ENCODE data around the gene WIZ.
A peak's percentile ranks its signal among the peaks of the same experiment; 100 is the strongest.

The WIZ gene

GRCh38 chr19:15381864-15382263, 67.9 kb downstream of the WIZ start:
- no peak for TF ChIP-seq CTCF (IDR thresholded peaks at IDR 0.05; ENCODE audit: unreplicated experiment in 3 of 3)
- Mint-ChIP-seq H3K4me3 (peak overlapping the region; percentile 82 to 94 (median 84)), H3K36me3 (ENCODE audit: low read depth) (peaks cover 14% of the 10 kb centered on the region)

GRCh38 chr19:15381429-15381828, 68.3 kb downstream of the WIZ start:
- Mint-ChIP-seq H3K9me3 (no peaks in the 10 kb centered on the region), H3K36me3 (ENCODE audit: low read depth) (peaks cover 10% of the 10 kb centered on the region), H3K4me1 (peaks cover 33% of the 10 kb centered on the region), H3K4me3 (peak overlapping the region; percentile 82 to 94 (median 84)), H3K27me3 (ENCODE audit: low read depth) (no peaks in the 10 kb centered on the region), H3K27ac (peak overlapping the region; percentile 46 to 72 (median 47))
- no peak for TF ChIP-seq CTCF (IDR thresholded peaks at IDR 0.05; ENCODE audit: unreplicated experiment in 3 of 3)

More at GRCh38 chr19:15381864-15382263, 67.9 kb downstream of the WIZ start:
- no peaks in the 10 kb centered on the region for H3K9me3 Mint-ChIP-seq
- peak overlapping the region; percentile 46 to 72 (median 47) for H3K27ac Mint-ChIP-seq
- H3K4me1 Mint-ChIP-seq: peaks cover 29% of the 10 kb centered on the region
- H3K27me3 Mint-ChIP-seq (ENCODE audit: low read depth): no peaks in the 10 kb centered on the region

GRCh38 chr19:15379999-15380647, 69.6 kb downstream of the WIZ start:
- Mint-ChIP-seq H3K4me3 (peak overlapping the region; percentile 99 to 100 (median 100)), H3K36me3 (ENCODE audit: low read depth) (peaks cover 5% of the 10 kb centered on the region), H3K27ac (peak overlapping the region; percentile 99 to 100 (median 100)), H3K27me3 (ENCODE audit: low read depth) (no peaks in the 10 kb centered on the region), H3K4me1 (peaks cover 33% of the 10 kb centered on the region), H3K9me3 (no peaks in the 10 kb centered on the region)
- TF ChIP-seq CTCF (IDR thresholded peaks at IDR 0.05; ENCODE audit: unreplicated experiment in 3 of 3): no peak

GRCh38 chr19:15379083-15379998, 70.4 kb downstream of the WIZ start, which contains the start of gene AKAP8:
Gene AKAP8, minus strand, starts transcription at chr19:15379787. Its CDS starts 56 bp downstream, at chr19:15379731.
- H3K36me3 Mint-ChIP-seq (ENCODE audit: low read depth): peaks cover 5% of the 10 kb centered on the region
- TF ChIP-seq CTCF (IDR thresholded peaks at IDR 0.05; ENCODE audit: unreplicated experiment in 3 of 3): no peak
- H3K27me3 Mint-ChIP-seq (ENCODE audit: low read depth): no peaks in the 10 kb centered on the region
- no peaks in the 10 kb centered on the region for H3K9me3 Mint-ChIP-seq
- peak within 1 kb of the TSS; percentile 99 to 100 (median 100) for H3K4me3 Mint-ChIP-seq
- H3K4me1 Mint-ChIP-seq: peaks cover 33% of the 10 kb centered on the region
- peak within 1 kb of the TSS; percentile 99 to 100 (median 100) for H3K27ac Mint-ChIP-seq

- Mint-ChIP-seq H3K36me3 (ENCODE audit: low read depth) (peaks cover 5% of the 10 kb centered on the region), H3K27me3 (ENCODE audit: low read depth) (no peaks in the 10 kb centered on the region), H3K4me3 (peak overlapping the region; percentile 99 to 100 (median 100)), H3K4me1 (peaks cover 33% of the 10 kb centered on the region), H3K27ac (peak overlapping the region; percentile 77 to 100 (median 86)), H3K9me3 (no peaks in the 10 kb centered on the region)
- TF ChIP-seq CTCF (IDR thresholded peaks at IDR 0.05; ENCODE audit: unreplicated experiment in 3 of 3): no peak
Measured at GRCh38 chr19:15378534-15379082, 71.1 kb downstream of the WIZ start.
